Stimulated activated CD4-positive, alpha-beta T cell treated with anti-CD3 and anti-CD28 coated beads, Interleukin-12 subunit alpha, Interleukin-12 subunit beta, amount 100 ng/mL, for 48 hours (primary cell): ENCODE results near the gene PCDHGA12.
"Not testable (repeated sequence)": the region's sequence is repeated elsewhere in the genome, so short reads cannot be mapped to it uniquely, and the experiment has no call there.

ENCODE experiments used
- DNase-seq, 3 donors: peaks; one replicate each; pipeline ENCODE4 v3.0.0-alpha.2; 2020; ENCODE audit warnings: low read depth in 2 of 3, low spot score in 1 of 3

Gene PCDHGA12

DNA sequence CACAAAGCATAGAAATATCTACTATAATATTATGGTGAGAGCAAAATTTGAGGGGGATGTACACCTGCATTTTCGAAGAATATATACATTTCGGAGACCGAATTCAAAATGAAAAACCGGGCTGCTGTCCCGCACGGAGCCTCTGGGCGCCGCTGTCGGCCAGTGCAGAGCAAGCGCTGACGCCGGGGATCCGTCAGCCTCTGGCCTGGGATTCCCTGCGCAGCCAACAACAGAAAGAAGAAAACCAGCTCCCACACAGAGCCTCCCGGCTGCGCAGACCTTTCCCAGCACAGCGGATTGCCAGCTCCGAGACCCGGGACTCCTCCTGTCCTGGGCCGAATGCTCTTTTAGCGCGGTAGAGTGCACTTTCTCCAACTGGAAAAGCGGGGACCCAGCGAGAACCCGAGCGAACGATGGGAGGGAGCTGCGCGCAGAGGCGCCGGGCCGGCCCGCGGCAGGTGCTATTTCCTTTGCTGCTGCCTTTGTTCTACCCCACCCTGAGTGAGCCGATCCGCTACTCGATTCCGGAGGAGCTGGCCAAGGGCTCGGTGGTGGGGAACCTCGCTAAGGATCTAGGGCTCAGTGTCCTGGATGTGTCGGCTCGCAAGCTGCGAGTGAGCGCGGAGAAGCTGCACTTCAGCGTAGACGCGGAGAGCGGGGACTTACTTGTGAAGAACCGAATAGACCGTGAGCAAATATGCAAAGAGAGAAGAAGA lies 22.4 kb upstream of the PCDHGA12 start, which contains the start of gene PCDHGB6:
Gene PCDHGB6 (plus strand): TSS at position 232 of the 716 bp plus-strand sequence. CDS start 182 bp downstream, at position 414.
- peak in 1 of 3 donors; percentile 25 for DNase-seq

DNA sequence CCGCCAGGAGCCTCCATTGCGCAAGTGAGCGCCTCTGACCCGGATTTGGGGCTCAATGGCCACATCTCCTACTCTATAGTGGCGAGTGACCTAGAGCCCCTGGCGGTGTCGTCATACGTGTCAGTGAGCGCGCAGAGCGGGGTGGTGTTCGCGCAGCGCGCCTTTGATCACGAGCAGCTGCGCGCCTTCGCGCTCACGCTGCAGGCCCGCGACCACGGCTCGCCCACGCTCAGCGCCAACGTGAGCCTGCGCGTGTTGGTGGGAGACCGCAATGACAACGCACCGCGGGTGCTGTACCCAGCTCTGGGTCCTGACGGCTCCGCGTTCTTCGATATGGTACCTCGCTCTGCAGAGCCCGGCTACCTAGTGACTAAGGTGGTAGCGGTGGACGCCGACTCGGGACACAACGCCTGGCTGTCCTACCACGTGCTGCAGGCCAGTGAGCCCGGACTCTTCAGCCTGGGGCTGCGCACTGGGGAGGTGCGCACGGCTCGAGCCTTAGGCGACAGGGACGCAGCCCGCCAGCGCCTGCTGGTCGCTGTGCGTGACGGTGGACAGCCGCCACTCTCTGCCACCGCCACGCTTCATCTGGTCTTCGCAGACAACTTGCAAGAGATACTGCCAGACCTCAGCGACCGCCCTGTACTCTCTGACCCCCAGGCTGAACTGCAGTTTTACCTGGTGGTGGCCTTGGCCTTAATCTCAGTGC lies 20.6 kb upstream of the PCDHGA12 start:
- no peak for DNase-seq

DNA sequence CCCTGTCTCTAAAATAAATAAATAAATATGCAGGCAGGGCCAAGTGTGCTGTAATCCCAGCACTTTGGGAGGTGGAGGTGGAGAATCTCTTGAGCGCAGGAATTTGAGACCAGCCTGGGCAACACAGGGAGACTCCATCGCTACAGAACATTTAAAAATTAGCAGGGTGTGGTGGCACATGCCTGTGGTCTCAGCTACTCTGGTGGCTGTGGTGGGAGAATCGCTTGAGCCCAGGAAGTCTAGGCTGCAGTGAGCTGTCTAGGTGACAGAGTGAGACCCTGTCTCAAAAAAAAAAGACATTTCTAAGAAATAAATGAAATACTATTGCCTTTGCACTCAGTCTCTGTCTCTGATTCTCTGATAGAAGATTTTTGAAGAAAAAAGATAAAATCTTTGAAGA lies 18.7 kb upstream of the PCDHGA12 start:
- DNase-seq: no peak

DNA sequence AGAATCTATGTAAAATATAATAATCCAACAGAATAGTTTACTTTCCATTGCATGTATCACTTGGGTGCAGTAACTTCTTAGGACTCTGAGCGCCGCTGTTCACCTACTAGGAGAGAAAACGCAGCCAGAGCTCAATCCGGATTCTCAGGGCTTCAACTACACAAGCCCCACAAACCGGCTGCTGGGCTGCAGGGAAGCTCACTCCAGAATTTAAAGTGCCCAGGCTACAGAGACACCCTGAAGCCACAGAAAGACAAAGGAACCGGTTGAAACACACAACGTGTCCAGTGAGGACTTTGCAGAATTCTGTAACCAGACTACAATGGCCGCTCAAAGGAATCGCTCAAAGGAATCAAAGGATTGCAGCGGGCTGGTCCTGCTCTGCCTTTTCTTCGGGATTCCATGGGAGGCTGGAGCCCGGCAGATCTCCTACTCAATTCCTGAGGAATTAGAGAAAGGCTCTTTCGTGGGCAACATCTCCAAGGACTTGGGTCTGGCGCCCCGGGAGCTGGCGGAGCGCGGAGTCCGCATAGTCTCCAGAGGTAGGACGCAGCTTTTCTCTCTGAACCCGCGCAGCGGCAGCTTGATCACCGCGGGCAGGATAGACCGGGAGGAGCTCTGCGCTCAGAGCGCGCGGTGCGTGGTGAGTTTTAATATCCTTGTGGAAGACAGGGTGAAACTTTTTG lies 17.3 kb upstream of the PCDHGA12 start, which contains the start of gene PCDHGA10:
Gene PCDHGA10 (plus strand): TSS at position 134 of the 686 bp plus-strand sequence. CDS start 189 bp downstream, at position 323.
- peak in 1 of 3 donors; percentile 33 for DNase-seq

DNA sequence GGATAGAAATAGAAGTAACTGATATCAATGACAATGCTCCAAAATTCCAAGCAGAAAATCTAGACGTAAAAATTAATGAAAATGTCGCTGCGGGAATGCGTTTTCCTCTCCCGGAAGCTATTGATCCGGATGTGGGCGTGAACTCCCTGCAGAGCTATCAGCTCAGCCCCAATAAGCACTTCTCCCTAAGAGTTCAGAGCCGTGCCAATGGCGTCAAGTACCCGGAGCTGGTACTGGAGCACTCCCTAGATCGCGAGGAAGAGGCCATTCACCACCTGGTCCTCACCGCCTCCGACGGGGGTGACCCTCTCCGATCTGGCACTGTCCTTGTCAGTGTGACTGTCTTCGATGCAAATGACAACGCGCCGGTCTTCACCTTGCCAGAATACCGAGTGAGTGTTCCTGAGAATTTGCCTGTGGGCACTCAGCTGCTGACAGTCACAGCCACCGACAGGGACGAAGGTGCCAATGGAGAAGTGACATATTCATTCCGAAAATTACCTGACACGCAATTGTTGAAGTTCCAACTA lies 16.7 kb upstream of the PCDHGA12 start:
- DNase-seq: no peak

DNA sequence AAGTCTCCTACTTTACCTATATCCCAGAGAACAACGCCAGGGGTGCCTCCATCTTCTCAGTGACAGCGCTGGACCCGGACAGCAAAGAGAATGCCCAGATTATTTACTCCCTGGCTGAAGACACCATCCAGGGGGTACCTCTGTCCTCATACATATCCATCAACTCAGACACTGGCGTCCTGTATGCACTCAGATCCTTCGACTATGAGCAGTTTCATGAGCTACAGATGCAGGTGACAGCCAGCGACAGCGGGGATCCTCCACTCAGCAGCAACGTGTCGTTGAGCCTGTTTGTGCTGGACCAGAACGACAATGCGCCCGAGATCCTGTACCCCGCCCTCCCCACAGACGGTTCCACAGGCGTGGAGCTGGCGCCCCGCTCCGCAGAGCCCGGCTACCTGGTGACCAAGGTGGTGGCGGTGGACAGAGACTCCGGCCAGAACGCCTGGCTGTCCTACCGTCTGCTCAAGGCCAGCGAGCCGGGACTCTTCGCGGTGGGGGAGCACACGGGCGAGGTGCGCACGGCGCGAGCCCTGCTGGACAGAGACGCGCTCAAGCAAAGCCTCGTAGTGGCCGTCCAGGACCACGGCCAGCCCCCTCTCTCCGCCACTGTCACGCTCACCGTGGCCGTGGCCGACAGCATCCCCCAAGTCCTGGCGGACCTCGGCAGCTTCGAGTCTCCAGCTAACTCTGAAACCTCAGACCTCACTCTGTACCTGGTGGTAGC lies 15.6 kb upstream of the PCDHGA12 start:
- DNase-seq: not testable (repeated sequence)

DNA sequence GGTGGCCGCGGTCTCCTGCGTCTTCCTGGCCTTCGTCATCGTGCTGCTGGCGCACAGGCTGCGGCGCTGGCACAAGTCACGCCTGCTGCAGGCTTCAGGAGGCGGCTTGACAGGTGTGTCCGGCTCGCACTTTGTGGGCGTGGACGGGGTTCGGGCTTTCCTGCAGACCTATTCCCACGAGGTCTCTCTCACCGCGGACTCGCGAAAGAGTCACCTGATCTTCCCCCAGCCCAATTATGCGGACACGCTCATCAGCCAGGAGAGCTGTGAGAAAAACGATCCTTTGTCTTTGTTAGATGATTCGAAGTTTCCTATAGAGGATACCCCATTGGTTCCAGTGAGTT lies 15.1 kb upstream of the PCDHGA12 start:
- not testable (repeated sequence) for DNase-seq

DNA sequence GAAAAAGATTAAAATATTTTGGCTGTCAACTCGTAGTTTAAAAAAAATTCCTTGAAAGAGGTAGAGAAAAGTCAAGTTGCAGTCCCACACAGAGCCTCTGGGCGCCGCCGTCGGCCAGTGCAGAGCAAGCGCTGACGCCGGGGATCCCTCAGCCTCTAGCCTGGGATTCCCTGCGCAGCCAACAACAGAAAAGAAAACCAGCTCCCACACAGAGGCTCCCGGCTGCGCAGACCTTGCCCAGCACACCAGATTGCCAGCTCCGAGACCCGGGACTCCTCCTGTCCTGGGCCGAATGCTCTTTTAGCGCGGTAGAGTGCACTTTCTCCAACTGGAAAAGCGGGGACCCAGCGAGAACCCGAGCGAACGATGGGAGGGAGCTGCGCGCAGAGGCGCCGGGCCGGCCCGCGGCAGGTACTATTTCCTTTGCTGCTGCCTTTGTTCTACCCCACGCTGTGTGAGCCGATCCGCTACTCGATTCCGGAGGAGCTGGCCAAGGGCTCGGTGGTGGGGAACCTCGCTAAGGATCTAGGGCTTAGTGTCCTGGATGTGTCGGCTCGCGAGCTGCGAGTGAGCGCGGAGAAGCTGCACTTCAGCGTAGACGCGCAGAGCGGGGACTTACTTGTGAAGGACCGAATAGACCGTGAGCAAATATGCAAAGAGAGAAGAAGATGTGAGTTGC lies 12.7 kb upstream of the PCDHGA12 start, which contains the start of gene PCDHGB7:
Gene PCDHGB7 (plus strand): TSS at position 184 of the 679 bp plus-strand sequence. CDS start 183 bp downstream, at position 367.
- peak; percentile 27 to 43 (median 39) for DNase-seq

DNA sequence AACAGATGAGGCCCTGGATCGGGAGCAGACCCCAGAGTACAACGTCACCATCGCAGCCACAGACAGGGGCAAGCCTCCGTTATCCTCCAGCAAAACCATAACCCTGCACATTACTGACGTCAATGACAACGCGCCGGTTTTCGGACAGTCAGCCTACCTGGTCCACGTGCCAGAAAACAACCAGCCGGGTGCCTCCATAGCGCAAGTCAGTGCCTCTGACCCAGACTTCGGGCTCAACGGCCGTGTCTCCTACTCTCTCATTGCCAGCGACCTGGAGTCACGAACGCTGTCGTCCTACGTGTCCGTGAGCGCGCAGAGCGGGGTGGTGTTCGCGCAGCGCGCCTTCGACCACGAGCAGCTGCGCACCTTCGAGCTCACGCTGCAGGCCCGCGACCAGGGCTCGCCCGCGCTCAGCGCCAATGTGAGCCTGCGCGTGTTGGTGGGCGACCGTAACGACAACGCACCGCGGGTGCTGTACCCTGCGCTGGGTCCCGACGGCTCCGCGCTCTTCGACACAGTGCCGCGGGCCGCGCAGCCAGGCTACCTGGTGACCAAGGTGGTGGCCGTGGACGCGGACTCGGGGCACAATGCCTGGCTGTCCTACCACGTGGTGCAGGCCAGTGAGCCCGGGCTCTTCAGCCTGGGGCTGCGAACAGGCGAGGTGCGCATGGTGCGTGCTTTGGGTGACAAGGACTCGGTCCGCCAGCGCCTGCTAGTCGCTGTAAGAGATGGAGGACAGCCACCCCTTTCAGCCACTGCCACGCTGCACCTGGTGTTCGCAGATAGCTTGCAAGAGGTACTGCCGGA lies 11.0 kb upstream of the PCDHGA12 start:
- DNase-seq: no peak

DNA sequence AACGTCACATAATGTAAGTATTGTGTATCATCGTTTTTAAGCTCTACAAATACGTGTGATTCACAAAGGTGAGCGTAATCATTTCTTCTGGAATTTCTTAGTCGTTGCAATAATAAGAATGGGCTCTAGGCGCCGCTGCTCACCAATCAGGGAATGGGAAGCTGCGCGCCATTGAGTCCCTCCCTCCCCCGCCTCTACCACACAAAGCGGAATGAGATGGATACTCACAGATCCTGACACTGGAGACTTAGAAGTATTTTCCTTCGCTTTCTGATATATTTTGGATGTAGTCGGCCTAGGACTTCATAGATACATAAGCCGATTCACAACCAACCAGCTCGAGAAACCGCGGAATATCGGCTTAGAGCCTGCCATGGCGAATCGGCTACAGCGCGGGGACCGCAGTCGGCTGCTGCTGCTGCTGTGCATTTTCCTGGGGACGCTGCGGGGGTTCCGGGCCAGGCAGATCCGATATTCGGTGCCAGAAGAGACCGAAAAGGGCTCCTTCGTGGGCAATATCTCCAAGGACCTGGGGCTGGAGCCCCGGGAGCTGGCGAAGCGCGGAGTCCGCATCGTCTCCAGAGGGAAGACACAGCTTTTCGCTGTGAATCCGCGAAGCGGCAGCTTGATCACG lies 9.3 kb upstream of the PCDHGA12 start, which contains the start of gene PCDHGA11:
Gene PCDHGA11 (plus strand): TSS at position 197 of the 634 bp plus-strand sequence. CDS start 177 bp downstream, at position 374.
- DNase-seq: peak in 2 of 3 donors; percentile 36 to 53

DNA sequence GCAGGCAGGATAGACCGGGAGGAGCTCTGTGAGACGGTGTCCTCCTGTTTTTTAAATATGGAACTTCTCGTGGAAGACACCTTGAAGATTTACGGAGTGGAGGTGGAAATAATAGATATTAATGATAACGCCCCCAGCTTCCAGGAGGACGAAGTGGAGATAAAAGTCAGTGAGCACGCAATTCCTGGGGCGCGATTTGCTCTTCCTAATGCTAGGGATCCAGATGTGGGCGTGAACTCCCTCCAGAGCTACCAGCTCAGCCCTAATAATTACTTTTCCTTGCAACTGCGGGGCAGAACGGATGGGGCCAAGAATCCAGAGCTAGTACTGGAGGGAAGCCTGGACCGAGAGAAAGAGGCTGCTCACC lies 8.8 kb upstream of the PCDHGA12 start:
- no peak for DNase-seq

DNA sequence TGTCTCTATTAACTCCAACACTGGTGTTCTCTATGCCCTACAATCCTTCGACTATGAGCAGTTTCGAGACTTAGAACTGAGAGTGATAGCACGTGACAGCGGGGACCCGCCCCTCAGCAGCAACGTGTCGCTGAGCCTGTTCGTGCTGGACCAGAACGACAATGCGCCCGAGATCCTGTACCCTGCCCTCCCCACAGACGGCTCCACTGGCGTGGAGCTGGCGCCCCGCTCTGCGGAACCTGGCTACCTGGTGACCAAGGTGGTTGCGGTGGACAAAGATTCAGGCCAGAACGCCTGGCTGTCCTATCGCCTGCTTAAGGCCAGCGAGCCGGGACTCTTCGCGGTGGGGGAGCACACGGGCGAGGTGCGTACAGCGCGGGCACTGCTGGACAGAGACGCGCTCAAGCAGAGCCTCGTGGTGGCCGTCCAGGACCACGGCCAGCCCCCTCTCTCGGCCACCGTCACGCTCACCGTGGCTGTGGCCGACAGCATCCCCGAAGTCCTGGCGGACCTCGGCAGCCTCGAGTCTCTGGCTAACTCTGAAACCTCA lies 7.5 kb upstream of the PCDHGA12 start:
- DNase-seq: no peak

DNA sequence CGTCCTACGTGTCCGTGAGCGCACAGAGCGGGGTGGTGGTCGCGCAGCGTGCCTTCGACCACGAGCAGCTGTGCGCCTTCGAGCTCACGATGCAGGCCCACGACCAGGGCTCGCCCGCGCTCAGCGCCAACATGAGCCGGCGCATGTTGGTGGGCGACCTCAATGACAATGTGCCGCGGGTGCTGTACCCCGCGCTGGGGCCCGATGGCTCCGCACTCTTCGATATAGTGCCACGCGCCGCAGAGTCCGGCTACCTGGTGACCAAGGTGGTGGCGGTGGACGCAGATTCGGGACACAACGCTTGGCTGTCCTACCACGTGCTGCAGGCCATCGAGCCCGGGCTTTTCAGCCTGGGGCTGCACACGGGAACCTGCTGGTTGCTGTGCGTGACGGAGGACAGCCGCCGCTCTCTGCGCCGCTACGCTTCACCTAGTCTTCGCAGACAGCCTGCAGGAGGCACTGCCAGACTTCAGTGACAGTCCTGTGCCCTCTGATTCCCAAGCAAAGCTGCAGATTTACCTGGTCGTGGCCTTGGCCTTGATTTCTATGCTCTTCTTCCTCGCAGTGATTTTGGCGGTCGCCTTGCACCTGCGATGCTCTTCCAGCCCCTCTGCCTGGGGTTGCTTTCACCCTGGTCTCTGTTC lies 2.4 kb upstream of the PCDHGA12 start:
- DNase-seq: no peak

DNA sequence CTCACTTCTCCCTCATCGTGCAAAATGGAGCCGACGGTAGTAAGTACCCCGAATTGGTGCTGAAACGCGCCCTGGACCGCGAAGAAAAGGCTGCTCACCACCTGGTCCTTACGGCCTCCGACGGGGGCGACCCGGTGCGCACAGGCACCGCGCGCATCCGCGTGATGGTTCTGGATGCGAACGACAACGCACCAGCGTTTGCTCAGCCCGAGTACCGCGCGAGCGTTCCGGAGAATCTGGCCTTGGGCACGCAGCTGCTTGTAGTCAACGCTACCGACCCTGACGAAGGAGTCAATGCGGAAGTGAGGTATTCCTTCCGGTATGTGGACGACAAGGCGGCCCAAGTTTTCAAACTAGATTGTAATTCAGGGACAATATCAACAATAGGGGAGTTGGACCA lies 979 bp downstream of the PCDHGA12 start:
- DNase-seq: no peak

DNA sequence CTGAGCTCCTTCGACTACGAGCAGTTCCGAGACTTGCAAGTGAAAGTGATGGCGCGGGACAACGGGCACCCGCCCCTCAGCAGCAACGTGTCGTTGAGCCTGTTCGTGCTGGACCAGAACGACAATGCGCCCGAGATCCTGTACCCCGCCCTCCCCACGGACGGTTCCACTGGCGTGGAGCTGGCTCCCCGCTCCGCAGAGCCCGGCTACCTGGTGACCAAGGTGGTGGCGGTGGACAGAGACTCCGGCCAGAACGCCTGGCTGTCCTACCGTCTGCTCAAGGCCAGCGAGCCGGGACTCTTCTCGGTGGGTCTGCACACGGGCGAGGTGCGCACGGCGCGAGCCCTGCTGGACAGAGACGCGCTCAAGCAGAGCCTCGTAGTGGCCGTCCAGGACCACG lies 2.0 kb downstream of the PCDHGA12 start:
- not testable (repeated sequence) for DNase-seq

DNA sequence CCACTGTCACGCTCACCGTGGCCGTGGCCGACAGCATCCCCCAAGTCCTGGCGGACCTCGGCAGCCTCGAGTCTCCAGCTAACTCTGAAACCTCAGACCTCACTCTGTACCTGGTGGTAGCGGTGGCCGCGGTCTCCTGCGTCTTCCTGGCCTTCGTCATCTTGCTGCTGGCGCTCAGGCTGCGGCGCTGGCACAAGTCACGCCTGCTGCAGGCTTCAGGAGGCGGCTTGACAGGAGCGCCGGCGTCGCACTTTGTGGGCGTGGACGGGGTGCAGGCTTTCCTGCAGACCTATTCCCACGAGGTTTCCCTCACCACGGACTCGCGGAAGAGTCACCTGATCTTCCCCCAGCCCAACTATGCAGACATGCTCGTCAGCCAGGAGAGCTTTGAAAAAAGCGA lies 2.4 kb downstream of the PCDHGA12 start:
- DNase-seq: not testable (repeated sequence)

DNA sequence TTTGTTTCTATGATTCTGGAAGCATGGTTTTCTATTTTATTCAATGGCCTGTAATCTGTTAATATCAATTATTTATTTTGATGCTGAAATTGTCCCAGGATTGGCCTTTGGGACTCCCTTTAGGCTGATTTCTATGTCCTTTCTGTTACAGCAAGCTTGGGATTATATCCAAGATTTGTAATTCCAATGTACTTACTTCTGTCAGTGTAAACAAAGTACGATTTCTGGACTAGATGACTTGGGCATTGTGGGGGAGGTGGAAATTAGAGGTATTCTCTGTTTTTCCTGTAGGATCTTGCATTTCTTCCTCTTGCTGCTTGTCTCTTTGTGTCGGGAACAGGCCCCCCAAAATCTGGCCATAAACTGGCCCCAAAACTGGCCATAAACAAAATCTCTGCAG lies 3.7 kb downstream of the PCDHGA12 start:
- no peak for DNase-seq

DNA sequence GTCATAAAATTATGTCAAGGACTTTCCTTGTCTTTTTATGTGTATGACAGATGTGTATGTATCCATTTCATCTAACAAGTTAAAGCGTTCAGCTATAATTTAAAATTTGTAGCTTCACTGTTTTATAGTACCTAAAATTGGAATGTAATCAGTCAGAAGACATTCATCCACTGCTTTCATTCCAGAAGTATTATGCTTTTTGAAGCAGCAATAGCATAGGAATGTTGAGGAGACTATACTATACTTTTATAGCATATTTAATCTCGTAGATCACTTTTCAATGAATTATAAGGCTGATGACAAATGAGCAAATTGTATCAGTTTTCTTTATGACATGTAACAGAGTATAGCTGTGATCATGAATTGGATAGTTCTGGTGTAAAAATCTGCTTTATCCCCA lies 6.9 kb downstream of the PCDHGA12 start:
- DNase-seq: no peak
